Measurements from ENCODE around the gene CFI.

GRCh38 chr4:109811707-109812106, 9.9 kb upstream of the CFI start:
- no peak for TF ChIP-seq CTCF (IDR thresholded peaks at IDR 0.05)
- TF ChIP-seq POLR2A (IDR thresholded peaks at IDR 0.05), result no peak
- TF ChIP-seq EP300 (IDR thresholded peaks at IDR 0.05), result no peak
- TF ChIP-seq POLR2AphosphoS5 (IDR thresholded peaks at IDR 0.05), result no peak
